ENCODE measurements around the gene CDK8.

Gene CDK8

GRCh38 chr13:26449063-26449848 lies 195.3 kb downstream of the CDK8 start:
- DNase-seq (ENCODE audit: low spot score): no peak
- TF ChIP-seq CTCF (IDR thresholded peaks at IDR 0.05; ENCODE audit: extremely low read depth, missing control alignments): no peak
